ENCODE measurements around the gene UBP1.
"Not testable (repeated sequence)": the region's sequence is repeated elsewhere in the genome, so short reads cannot be mapped to it uniquely, and the experiment has no call there.

UBP1 gene, protein sequence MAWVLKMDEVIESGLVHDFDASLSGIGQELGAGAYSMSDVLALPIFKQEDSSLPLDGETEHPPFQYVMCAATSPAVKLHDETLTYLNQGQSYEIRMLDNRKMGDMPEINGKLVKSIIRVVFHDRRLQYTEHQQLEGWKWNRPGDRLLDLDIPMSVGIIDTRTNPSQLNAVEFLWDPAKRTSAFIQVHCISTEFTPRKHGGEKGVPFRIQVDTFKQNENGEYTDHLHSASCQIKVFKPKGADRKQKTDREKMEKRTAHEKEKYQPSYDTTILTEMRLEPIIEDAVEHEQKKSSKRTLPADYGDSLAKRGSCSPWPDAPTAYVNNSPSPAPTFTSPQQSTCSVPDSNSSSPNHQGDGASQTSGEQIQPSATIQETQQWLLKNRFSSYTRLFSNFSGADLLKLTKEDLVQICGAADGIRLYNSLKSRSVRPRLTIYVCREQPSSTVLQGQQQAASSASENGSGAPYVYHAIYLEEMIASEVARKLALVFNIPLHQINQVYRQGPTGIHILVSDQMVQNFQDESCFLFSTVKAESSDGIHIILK

DNA sequence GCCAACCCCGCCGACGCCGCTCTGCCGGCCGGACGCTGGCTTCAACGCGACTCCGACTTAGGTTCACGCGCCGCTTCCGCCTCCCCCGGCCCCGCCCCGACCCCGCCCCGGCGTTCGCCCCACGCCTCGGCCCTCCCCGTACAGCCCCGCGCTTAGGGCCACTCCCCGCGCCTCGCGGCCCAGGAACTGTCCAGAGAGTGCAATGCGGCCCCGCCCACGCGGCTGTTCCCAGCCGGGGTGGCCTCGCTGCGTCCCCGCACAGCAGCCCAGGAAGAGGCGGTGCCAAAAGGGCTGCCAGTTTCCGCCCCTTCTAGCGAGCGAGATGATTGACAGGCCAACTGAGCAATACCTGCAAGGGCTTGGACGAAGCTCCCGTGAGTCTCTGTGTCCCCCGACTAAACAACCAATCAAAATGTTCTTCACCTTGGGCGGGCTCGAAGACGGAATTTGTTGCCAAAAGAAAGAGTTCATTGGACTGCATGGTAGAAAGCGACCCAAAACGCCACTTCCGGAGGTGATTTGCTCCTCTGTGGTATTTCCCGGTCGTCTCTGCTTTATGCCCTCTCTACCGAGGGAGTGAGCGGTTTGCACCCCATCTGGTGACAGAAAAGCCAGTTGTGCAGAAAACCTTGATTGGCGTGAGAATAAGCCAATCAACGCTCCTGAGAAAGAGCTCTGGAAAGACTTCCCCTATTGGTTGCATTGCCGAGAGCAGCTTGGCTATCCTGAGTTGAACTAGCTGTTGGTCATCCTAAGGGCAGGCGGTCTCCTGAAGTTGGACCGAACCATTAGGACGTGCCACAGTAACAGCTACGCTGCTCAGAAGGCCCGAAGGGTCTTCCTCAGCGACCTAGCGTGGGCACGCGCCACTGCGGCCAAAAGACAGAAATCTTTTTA lies at the start of gene UBP1:
Gene UBP1, minus strand, starts transcription at position 78 of the 897 bp plus-strand sequence. CDS start 557 bp downstream, outside the sequence.
- peak; percentile 99 for DNase-seq (ENCODE audit: low spot score)

DNA sequence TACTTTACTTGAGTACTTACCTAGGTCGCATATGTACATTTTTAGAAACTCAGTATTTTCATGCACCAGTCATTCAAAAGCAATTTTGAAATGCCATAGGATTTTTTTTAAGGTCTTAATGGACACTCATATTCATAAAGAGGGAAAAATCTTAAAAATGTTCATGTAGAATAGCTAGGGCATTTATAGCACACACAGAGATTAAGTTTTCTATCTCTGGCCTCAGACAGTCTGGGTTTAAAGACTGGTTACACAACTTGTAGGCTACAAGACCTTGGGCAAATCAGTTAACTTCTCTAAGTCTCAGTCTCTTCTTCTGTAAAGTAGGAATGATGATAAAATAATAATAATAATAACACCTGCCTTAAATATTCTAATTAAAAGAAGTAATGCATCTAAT lies 48.5 kb upstream of the UBP1 start:
- no peak for DNase-seq (ENCODE audit: low spot score)

DNA sequence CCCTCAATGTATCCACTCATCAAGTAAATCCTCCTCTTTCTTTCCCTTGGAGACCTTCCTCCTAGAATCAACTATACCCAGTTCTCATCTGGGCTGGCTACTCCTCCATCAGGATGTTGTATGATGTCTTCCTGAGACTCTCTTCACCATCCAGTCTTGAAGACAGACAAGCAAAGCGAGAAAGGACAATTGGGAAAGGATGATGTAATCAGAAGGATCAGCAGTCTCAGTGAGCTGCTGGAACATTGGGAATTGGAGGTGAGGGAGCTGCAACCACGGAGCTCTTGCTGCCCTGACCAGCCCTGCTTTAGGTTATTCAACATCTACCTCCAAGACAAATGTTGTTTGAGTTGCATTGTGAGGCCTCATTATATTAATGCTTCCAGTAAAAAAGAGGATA lies 48.0 kb upstream of the UBP1 start:
- DNase-seq (ENCODE audit: low spot score): no peak

GRCh38 chr3:33482111-33482521 lies 41.9 kb upstream of the UBP1 start:
- no peak for DNase-seq (ENCODE audit: low spot score)

DNA sequence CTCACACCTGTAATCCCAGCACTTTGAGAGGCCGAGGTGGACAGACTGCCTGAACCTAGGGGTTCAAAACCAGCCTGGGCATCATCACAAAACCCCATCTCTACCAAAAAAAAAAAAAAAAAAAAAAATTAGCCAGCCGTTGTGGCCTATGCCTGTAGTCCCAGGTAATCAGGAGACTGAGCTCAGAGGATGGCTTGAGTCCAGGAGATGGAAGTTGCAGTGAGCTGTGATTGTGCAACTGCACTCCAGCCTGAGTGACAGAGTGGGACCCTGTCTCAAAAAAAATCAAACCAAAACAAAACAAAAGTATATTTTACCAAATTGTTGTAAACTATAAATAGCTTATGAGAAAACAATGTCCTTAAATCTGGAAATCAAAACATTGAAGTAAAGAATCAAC lies 34.7 kb upstream of the UBP1 start:
- no peak for DNase-seq (ENCODE audit: low spot score)

GRCh38 chr3:33473813-33474212 lies 33.6 kb upstream of the UBP1 start:
- DNase-seq (ENCODE audit: low spot score): no peak

GRCh38 chr3:33467786-33468185 lies 27.6 kb upstream of the UBP1 start:
- no peak for DNase-seq (ENCODE audit: low spot score)

DNA sequence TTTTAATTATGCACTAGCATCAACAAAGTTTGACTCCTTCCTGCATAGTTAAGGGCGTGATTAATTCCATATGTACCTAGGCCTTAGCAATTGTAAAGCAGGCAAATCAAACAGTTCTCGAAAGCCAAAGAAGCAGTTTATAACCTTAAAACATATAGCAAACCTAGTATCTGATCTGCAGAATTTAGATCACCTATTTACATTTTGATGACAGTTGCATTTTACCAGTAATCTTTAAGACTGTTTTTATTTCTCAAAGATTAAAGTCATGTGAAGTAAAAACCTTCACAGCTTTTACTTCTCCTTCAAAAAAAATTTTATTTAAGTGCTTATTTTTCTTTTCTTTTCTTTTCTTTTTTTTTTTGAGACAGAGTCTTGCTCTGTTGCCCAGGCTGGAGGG lies 20.9 kb upstream of the UBP1 start:
- DNase-seq (ENCODE audit: low spot score): no peak

GRCh38 chr3:33459577-33459976 lies 19.4 kb upstream of the UBP1 start:
- not testable (repeated sequence) for DNase-seq (ENCODE audit: low spot score)

DNA sequence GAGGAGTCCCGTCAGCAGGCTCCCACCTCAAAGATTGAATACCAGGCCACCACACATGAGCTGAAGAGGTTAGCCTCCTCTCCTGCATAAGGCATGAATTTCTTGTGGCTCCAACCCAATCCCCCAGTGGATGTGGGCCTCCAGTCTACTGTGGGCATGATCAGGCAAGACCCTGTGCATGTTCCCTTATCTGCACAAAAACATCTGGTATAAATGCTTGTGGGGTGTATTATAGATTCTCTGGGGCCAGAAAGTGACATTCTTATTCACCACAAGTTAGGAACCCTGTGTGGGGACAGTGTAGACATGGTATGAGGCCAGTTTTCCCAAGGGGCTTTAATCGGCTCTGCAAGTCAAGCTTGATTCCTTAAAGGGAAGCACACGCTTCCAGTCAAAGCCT lies 18.2 kb upstream of the UBP1 start:
- DNase-seq (ENCODE audit: low spot score): no peak

DNA sequence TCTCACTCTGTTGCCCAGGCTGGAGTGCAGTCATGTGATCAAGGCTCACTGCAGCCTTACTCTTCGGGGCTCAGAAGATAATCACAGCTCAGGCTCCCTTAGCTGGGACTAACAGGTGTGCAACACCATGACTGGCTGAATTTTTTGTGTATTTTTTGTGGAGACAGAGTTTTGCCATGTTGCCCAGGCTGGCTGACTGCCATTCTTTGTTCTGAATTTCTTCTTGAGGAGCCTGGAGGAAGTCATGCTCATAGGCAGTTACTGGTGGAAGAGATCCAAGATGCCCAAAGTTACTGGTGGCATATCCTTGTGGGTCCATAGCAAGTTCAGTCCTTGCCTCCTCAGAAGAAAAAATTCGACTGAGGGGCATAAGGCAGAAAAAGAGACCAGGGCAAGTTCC lies 16.6 kb upstream of the UBP1 start:
- DNase-seq (ENCODE audit: low spot score): no peak

DNA sequence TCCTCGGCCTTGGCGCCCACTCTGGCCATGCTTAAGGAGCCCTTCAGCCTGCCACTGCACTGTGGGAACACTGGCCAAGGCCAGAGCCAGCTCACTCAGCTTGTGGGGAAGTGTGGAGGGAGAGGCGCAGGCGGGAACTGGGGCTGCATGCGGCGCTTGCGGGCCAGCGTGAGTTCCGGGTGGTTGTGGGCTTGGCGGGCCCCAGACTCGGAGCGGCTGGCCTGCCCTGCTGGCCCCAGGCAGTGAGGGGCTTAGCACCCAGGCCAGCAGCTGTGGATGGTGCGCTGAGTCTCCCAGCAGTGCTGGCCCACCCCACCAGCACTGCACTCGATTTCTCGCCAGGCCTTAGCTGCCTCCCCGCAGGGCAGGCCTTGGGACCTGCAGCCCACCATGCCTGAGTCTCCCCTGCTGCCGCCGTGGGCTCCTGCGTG lies 13.1 kb upstream of the UBP1 start:
- no peak for DNase-seq (ENCODE audit: low spot score)

GRCh38 chr3:33451994-33452393 lies 11.8 kb upstream of the UBP1 start:
- DNase-seq (ENCODE audit: low spot score): not testable (repeated sequence)

- no peak for DNase-seq (ENCODE audit: low spot score)
Measured at GRCh38 chr3:33447958-33448357, 7.8 kb upstream of the UBP1 start.

DNA sequence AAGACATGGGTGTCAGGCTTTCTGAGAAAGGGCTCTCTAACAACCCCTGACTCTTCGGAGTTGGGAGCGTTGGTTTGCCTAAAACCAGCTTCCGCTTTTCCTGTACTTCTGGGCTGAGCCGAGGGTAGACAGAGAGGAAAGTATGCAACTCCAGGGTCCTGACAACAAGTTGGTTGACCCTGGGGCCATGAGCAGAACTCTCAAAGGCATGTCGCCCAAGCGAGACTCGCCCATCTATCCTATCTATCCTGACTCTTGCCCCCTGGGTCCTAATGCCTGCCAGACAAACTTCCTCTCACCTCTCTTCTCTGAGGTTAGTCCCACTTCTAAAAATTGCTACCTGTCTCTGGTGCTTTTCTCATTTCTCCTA lies 7.0 kb upstream of the UBP1 start:
- not testable (repeated sequence) for DNase-seq (ENCODE audit: low spot score)

DNA sequence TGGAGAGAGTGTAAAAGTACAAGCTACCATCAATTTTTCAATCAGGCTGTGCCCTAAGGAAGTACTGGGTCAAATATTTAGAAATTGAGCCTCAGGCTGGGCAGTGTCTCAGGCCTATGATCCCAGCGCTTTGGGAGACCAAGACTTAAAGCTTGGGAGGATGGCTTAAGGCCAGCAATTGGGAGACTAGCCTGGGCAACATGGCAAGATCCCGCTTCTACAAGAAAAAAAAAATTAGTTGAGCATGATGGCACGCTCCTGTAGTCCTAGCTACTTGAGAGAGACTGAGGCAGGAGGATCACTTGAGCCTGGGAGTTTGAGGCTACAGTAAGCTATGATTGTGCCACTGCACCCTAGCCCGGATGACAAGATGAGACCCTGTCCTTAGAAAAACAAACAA lies 2.0 kb upstream of the UBP1 start:
- DNase-seq (ENCODE audit: low spot score): no peak

DNA sequence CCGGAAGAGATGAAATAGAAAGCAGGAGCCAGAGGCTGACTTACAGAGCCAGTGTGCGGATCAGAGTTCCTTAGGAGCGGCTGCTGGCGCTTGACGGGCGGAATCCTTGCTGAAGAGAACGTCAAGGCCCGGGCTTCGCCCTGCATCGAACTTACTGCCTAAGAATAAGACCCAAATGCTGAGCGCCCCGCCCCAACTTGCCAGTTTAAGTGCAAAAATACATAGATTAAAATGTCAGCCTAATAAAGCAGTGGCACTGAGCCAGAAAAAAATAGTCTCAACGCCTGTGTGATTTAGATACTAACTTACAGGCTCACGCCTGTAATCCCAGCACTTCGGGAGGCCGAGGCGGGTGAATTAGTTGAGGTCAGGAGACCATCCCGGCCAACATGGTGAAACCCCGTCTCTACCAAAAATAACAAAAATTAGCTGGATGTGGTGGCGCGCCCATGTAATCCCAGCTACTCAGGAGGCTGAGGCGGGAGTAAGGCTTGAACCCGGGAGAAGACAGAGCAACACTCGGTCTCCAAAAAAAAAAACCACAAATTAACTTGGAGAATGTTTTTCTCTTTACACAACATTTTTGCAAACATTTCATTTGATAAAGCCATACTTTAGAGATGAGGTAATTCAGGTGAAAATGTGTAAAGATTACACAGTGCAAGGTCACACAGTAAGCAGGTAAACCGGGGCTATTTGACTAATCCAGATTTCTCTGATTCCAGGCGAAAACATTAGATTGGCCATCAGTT lies 1.2 kb upstream of the UBP1 start:
- DNase-seq (ENCODE audit: low spot score): no peak

- peak; percentile 79 for DNase-seq (ENCODE audit: low spot score)
Measured at GRCh38 chr3:33439546-33440327, 468 bp downstream of the UBP1 start.

DNA sequence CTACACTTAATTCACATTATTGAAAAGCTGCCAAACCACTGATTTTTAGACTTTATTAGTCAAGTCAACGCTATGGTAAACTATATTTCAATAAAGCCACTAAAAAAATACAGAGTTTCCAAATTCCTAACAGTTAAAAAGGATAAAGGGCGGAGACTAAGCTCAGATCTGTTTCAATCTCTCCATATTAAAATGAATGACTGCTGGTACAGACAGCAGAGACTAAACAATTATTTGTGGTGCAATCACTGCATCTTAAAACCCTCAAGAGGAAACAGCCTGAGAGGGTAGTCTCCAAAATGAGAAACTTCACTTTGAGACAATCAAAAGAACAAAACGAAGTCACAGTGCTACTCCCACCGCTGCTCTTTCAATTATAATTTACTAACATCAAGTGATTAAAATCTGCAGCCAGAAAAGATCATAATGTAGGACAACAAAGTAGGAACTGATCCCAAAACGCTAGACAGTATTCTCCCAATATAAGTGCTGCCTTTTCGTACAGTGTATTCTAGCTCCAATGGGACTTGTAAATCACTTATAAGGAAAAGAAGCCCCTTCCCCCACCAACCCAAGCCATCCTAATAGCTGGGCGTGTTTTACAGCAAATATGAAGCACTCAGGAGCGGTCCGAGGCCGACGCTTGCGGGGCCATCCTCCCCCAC lies 1.2 kb downstream of the UBP1 start:
- no peak for DNase-seq (ENCODE audit: low spot score)

GRCh38 chr3:33438284-33438668 lies 1.9 kb downstream of the UBP1 start:
- DNase-seq (ENCODE audit: low spot score): no peak
